NCI-H774 (cell line): ENCODE measurements around the gene CYP27B1.
"Not testable (repeated sequence)": the region's sequence is repeated elsewhere in the genome, so short reads cannot be mapped to it uniquely, and the experiment has no call there.

ENCODE experiments used
- DNase-seq: peaks from one replicate; lab custom pipeline; 2025; lab: John Stamatoyannopoulos, UW

CYP27B1 gene

DNA sequence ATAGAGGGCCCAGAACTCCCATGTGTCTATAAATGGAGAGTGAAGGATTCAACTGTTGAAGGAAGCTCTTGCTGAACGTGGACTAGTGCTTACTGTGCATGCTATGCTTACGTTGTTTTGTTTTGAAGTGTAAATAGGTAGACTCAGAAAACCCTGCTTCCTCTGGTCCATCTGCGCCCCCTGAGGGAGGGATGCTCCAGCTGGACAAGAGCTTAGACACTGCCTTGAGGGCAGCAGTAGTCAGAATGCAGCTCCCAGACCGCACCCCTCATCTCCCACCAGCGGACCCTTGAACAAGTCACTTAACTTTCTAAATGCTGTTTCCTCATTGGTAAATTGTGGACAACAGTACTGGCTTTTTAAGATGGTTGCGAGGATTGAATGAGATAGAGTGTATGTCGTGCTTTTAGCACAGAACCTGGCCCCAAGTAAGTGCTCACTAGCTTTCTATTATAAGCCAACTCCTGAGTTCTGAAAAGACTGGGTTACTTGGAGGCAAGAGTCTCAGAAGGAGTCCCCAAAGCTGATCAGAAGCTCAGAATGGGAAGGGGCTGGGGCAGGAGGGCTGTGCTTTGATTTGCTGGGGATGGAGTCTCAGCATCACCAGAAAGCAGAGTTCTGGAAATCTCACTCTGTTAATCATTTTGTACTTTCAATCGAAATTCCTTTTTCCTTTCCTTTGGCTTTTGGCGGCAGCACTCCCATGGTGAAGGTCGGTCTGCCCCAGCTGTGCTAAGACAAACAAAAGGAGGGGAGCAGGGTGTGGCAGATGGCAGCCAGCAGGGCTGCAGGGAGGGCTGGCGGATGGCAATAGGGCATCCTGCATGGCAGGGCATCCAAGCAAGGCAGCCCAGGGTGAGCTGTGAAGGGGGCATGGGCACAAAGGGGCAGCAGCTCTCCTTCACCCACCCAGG, 43.9 kb downstream of the CYP27B1 start:
- peak; percentile 11 for DNase-seq

DNA sequence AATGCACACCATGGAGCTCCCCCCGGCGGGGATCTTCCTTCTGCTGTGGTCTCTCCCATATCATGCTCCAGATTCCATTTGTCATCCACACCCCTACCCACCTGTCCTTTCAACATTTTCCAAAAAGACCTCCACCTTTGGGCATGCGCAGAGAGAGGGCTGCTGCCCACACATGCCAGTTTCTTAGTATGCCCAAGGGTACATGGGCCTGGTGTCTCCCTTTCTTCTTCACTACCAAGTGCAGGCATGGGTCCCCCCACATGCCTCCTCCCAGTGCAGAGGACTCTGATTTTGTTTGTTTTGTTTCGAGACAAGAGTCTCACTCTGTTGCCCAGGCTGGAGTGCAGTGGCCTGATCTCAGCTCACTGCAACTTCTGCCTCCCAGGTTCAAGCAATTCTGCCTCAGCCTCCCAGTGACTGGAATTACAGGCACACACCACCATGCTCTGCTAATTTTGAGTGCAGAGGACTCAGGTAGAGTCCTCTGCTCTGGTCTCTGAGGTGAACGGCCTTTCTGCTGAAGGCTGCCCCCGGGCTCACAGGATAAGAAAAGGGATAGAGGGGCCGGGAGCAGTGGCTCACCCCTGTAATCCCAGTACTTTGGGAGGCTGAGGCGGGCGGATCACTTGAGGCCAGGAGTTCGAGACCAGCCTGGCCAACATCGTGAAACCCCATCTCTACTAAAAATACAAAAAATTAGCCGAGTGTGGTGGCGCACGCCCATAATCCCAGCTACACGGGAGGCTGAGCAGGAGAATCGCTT, 44.9 kb downstream of the CYP27B1 start:
- DNase-seq: not testable (repeated sequence)

- no peak for DNase-seq
Observed at GRCh38 chr12:57720606-57721595, 46.0 kb downstream of the CYP27B1 start.

- no peak for DNase-seq
Observed at GRCh38 chr12:57719777-57720605, 46.9 kb downstream of the CYP27B1 start.

GRCh38 chr12:57718641-57719528, 48.0 kb downstream of the CYP27B1 start:
- DNase-seq: no peak

- DNase-seq: no peak
Observed at GRCh38 chr12:57717846-57718640, 48.8 kb downstream of the CYP27B1 start.

DNA sequence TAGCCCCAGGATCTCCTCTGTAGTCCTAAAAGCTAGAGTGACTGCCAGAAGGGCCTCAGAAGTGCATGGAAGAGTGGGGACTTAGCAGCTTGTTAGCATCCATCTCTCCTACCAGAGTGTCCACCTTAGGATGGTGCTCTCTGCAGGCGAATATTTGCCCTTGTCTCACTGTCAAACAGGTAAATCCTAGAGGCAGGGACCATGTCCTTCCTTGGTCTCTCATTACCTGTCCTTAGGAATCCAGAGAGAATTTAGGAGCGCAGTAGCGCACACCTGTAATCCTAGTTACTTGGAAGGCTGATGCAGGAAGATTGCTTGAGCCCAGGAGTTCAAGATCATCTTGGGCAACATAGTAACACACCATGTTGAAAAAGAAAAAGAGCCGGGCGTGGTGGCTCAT, 49.7 kb downstream of the CYP27B1 start:
- no peak for DNase-seq

DNA sequence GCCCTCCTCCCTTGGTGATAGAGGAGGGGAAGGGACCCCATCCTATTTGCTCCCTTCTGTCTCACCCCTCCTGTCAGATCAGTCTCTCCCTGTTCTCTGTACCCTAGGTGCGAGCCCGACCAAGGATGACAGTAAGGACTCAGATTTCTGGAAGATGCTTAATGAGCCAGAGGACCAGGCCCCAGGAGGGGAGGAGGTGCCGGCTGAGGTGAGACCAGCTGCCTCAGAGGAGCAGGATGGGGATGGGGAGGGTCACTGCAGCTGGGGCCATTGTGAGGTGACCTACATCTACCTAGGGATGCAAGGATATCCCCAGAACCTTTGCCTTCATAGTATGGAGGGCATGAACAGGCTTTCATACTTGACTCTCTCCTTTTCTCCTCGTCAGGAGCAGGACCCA, 50.6 kb downstream of the CYP27B1 start:
- no peak for DNase-seq

DNA sequence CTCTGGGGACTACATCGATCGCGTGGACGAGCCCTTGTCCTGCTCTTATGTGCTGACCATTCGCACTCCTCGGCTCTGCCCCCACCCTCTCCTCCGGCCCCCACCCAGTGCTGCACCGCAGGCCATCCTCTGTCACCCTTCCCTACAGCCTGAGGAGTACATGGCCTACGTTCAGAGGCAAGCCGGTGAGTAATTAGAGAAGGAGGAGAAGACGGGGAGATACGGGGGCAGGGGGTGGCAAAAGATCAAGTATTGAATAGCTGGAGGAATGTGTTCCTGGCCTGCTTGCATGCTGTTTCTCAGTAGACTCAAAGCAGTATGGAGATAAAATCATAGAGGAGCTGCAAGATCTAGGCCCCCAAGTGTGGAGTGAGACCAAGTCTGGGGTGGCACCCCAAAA, 51.1 kb downstream of the CYP27B1 start:
- no peak for DNase-seq

DNA sequence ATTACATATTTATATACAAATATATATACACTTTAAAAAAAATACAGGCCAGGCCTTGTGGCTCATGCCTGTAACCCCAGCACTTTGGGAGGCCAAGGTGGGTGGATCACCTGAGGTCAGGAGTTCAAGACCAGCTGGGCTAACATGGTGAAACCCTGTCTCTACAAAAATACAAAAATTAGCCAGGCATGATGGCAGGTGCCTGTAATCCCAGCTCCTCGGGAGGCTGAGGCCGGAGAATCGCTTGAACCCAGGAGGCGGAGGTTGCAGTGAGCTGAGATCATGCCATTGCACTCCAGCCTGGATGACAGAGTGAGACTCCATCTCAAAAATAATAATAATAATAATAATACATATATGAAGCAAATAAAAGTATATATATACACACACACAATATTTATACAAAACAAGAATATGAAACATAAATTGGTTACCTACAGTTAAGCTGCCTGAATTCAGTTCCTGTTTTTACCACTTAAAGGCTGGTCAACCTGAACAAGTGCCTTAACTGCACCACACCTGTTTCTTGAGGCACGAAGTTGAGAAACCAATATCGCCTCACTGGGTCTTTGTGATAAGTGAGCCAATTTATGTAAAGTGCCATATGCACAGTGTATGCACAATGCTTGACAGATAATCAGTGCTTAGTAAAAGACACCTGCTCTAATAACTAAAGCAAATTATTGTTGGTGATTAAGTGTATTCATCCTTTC, 51.7 kb downstream of the CYP27B1 start:
- DNase-seq: not testable (repeated sequence)

DNA sequence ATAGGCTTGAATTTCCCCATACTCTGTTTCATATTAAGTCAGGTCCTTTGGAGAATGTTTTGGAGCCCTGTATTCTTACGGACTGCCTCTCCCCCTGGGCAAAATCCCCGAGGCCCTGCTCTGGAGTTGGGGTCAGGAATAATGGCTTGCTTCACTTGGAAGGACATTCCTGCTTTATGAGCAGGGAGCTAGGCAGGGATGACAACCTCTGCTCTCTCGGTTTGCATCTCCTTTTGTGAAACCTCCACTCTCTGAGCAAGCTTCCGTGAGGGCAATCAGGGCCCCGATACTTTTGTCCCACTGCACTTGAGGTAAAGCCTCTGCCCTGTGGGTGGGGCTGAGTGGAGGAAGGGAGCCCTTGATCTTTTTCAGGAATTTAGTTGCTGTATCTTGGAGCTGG, 53.7 kb downstream of the CYP27B1 start:
- no peak for DNase-seq

- no peak for DNase-seq
Observed at GRCh38 chr12:57712701-57713100, 54.2 kb downstream of the CYP27B1 start.
